ENCODE measurements around the gene JAGN1.

DNA sequence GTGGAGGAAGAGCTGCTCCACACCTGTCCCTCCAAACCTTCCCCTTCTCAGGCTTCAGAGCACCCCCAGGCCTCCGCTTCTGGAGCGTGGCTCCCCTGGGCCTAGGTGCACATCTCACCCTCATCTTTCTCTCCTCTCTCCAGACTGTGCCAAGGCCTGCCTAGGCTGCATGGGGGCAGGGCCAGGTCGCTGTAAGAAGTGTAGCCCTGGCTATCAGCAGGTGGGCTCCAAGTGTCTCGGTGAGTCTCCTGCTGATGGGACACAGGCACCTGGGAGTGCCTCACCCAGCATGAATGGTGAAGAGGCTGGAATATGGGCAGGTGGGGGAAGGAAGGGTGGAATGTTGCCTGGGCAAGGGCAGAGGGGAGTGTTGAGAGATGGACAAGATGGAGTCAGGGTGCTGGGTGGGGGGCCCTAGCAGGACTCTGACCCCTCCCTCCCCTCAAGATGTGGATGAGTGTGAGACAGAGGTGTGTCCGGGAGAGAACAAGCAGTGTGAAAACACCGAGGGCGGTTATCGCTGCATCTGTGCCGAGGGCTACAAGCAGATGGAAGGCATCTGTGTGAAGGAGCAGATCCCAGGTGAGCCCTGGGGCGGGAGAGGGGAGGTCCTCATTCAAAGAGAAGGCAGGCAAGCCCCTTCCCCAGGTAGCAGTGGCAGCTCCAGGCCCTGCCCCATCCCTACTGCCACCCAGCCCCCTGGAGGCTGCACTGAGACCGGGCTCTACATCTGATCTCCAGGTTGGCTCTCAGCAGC is 52.7 kb downstream of the JAGN1 start:
- TF ChIP-seq, protein P1, sequence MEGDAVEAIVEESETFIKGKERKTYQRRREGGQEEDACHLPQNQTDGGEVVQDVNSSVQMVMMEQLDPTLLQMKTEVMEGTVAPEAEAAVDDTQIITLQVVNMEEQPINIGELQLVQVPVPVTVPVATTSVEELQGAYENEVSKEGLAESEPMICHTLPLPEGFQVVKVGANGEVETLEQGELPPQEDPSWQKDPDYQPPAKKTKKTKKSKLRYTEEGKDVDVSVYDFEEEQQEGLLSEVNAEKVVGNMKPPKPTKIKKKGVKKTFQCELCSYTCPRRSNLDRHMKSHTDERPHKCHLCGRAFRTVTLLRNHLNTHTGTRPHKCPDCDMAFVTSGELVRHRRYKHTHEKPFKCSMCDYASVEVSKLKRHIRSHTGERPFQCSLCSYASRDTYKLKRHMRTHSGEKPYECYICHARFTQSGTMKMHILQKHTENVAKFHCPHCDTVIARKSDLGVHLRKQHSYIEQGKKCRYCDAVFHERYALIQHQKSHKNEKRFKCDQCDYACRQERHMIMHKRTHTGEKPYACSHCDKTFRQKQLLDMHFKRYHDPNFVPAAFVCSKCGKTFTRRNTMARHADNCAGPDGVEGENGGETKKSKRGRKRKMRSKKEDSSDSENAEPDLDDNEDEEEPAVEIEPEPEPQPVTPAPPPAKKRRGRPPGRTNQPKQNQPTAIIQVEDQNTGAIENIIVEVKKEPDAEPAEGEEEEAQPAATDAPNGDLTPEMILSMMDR (IDR thresholded peaks at IDR 0.05 in 2 of 3, conservative IDR thresholded peaks at IDR 0.05 in 1 of 3; ENCODE audit: insufficient read depth in 2 of 3, low read depth in 1 of 3, low read length in 3 of 3) = no peak
- TF ChIP-seq, protein P2, sequence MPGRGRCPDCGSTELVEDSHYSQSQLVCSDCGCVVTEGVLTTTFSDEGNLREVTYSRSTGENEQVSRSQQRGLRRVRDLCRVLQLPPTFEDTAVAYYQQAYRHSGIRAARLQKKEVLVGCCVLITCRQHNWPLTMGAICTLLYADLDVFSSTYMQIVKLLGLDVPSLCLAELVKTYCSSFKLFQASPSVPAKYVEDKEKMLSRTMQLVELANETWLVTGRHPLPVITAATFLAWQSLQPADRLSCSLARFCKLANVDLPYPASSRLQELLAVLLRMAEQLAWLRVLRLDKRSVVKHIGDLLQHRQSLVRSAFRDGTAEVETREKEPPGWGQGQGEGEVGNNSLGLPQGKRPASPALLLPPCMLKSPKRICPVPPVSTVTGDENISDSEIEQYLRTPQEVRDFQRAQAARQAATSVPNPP (IDR thresholded peaks at IDR 0.05; ENCODE audit: borderline replicate concordance, insufficient read depth, insufficient read length) = no peak

Data from K562 (cell line).